Activated CD8-positive, alpha-beta T cell treated with anti-CD3 and anti-CD28 coated beads for 36 hours (primary cell): Measurements from ENCODE around the gene DIP2A. TPM values are rescaled to one million over a fixed set of nuclear protein-coding genes. Genes with fewer than 3 reads are reported as not detected.

Source experiments
- ATAC-seq: fragments of 200-7000 bp; cut with Tn5 transposase; one replicate; pipeline ENCODE4 v1.10.0; 2021; ENCODE audit warnings: mild to moderate bottlenecking, moderate library complexity
- CTCF ChIA-PET: fragments of 350-600 bp; sonication (Branson Sonifier 250); formaldehyde crosslinking; loops from one replicate; lab custom pipeline; 2021; ENCODE audit warnings: antibody characterized with exemption; lab: Charles Lee
- POLR2A ChIA-PET: fragments of 350-600 bp; sonication (Branson Sonifier 250); formaldehyde crosslinking; loops from one replicate; lab custom pipeline; 2021; ENCODE audit warnings: antibody characterized with exemption; lab: Charles Lee
- DNase-seq: peaks from one replicate; pipeline ENCODE4 v3.0.0-alpha.2; 2020
- H3K27ac Mint-ChIP-seq: one replicate; pipeline ENCODE4 v1.8.0; 2021; ENCODE audit warnings: mild to moderate bottlenecking, mixed read lengths
- H3K27me3 Mint-ChIP-seq: one replicate; pipeline ENCODE4 v1.8.0; 2021; ENCODE audit warnings: mixed read lengths
- H3K36me3 Mint-ChIP-seq: one replicate; pipeline ENCODE4 v1.8.0; 2021; ENCODE audit warnings: low read depth, mixed read lengths
- H3K4me1 Mint-ChIP-seq: one replicate; pipeline ENCODE4 v1.8.0; 2021; ENCODE audit warnings: low read depth, mixed read lengths
- H3K4me3 Mint-ChIP-seq: one replicate; pipeline ENCODE4 v1.8.0; 2021; ENCODE audit warnings: mild to moderate bottlenecking, moderate library complexity, mixed read lengths
- H3K9me3 Mint-ChIP-seq: one replicate; pipeline ENCODE4 v1.8.0; 2021; ENCODE audit warnings: mixed read lengths
- CTCF ChIP-seq: fragments of 200-600 bp; IDR thresholded peaks from one replicate; pipeline ENCODE4 v1.8.0; 2022; ENCODE audit warnings: antibody characterized with exemption, mild to moderate bottlenecking
- intact Hi-C: fragments of 100-400 bp; cut with micrococcal nuclease; formaldehyde crosslinking; loops from one replicate; pipeline ENCODE4 v1.10.0; 2022
- total RNA-seq, 2 experiments: library from RNA; stranded (reverse); gene quantifications; one replicate each; pipeline ENCODE4 v1.2.3, GENCODE V29; 2021

Gene DIP2A
- total RNA-seq, 2 experiments from 2014 or later: 30.9 to 34.1 TPM

- ChIA-PET POLR2A (interaction anchor here (0.8 to 2.3 kb wide), 9 partner anchors 9 to 267 kb away, joined by 3 to 17 read pairs (median 5); partner anchors contain the start of gene DIP2A), CTCF (interaction anchor here (0.7 to 1.8 kb wide), 18 partner anchors 9 to 114 kb away, joined by 3 to 9 read pairs (median 4); no protein-coding TSS in a partner anchor)
- ATAC-seq: peak; percentile 76
- Mint-ChIP-seq H3K36me3 (peaks cover 25% of the 10 kb centered on the region), H3K4me1 (peaks cover 60% of the 10 kb centered on the region), H3K27me3 (no peaks in the 10 kb centered on the region), H3K9me3 (no peaks in the 10 kb centered on the region), H3K27ac (peak overlapping the region; percentile 87), H3K4me3 (peak overlapping the region; percentile 66)
- peak; percentile 67 for DNase-seq
- TF ChIP-seq CTCF: peak; percentile 8
- intact Hi-C loops: no loop called here
These were observed 93.0 kb downstream of the DIP2A start for GRCh38 chr21:46551636-46552241.

- no peaks in the 10 kb centered on the region for H3K27me3 Mint-ChIP-seq
- no peak for DNase-seq
- intact Hi-C loops: no loop called here
- CTCF ChIA-PET: interaction anchor here (0.8 to 1.8 kb wide), 12 partner anchors 8 to 115 kb away, joined by 3 to 9 read pairs (median 4); no protein-coding TSS in a partner anchor
- no peaks in the 10 kb centered on the region for H3K9me3 Mint-ChIP-seq
- peak overlapping the region; percentile 66 for H3K4me3 Mint-ChIP-seq
- POLR2A ChIA-PET: interaction anchor here (0.8 to 2.3 kb wide), 9 partner anchors 9 to 268 kb away, joined by 3 to 17 read pairs (median 5); partner anchors contain the start of gene DIP2A
- H3K4me1 Mint-ChIP-seq: peaks cover 64% of the 10 kb centered on the region
- no peak for ATAC-seq
- peak overlapping the region; percentile 87 for H3K27ac Mint-ChIP-seq
- peaks cover 30% of the 10 kb centered on the region for H3K36me3 Mint-ChIP-seq
- no peak for TF ChIP-seq CTCF
These were observed 93.6 kb downstream of the DIP2A start for GRCh38 chr21:46552274-46552673.

GRCh38 chr21:46552865-46553379 lies 94.2 kb downstream of the DIP2A start:
- Mint-ChIP-seq H3K36me3 (peaks cover 32% of the 10 kb centered on the region), H3K4me3 (no peak overlapping the region), H3K27me3 (no peaks in the 10 kb centered on the region), H3K4me1 (peaks cover 69% of the 10 kb centered on the region), H3K9me3 (no peaks in the 10 kb centered on the region), H3K27ac (peak overlapping the region; percentile 87)
- TF ChIP-seq CTCF: no peak
- DNase-seq (no peak), ATAC-seq (no peak)
- ChIA-PET CTCF (interaction anchor here (1.1 to 1.8 kb wide), 7 partner anchors 10 to 115 kb away, joined by 3 to 9 read pairs (median 4); no protein-coding TSS in a partner anchor), POLR2A (interaction anchor here (0.8 to 2.3 kb wide), 11 partner anchors 8 to 95 kb away, joined by 3 to 17 read pairs (median 4); partner anchors contain the start of gene DIP2A)
- intact Hi-C loops: no loop called here

GRCh38 chr21:46553993-46554392 lies 95.3 kb downstream of the DIP2A start:
- ATAC-seq (no peak), DNase-seq (no peak)
- CTCF ChIA-PET: interaction anchor here (1.2 kb wide), 1 partner anchor 79 kb away, joined by 3 read pairs; no protein-coding TSS in a partner anchor
- intact Hi-C loops: no loop called here
- Mint-ChIP-seq H3K9me3 (no peaks in the 10 kb centered on the region), H3K4me1 (peaks cover 72% of the 10 kb centered on the region), H3K4me3 (no peak overlapping the region), H3K27ac (peak overlapping the region; percentile 59), H3K36me3 (peaks cover 28% of the 10 kb centered on the region), H3K27me3 (no peaks in the 10 kb centered on the region)
- POLR2A ChIA-PET: interaction anchor here (0.7 to 1.0 kb wide), 4 partner anchors 10 to 80 kb away, joined by 3 read pairs; no protein-coding TSS in a partner anchor
- no peak for TF ChIP-seq CTCF
